PFSK-1 (cell line): ENCODE data around the gene ARHGEF10L.

Source experiments
- TAF1 ChIP-seq: IDR thresholded peaks from 2 replicates; pipeline ENCODE4 v1.6.1; 2012; ENCODE audit warnings: low read length, control low read depth, borderline replicate concordance; ENCODE audit not compliant: insufficient read depth
- TF ChIP-seq, protein P1 (sequence below), 2 experiments: IDR thresholded peaks; 2 replicates each; pipeline versions ENCODE4 v1.6.1 to v1.8.0; 2011 to 2012; ENCODE audit warnings: low read depth in 2 of 2, low read length in 2 of 2, control low read depth in 1 of 2, inconsistent platforms in 1 of 2, mild to moderate bottlenecking in 1 of 2, moderate library complexity in 1 of 2; ENCODE audit not compliant: insufficient read depth in 1 of 2

DNA sequence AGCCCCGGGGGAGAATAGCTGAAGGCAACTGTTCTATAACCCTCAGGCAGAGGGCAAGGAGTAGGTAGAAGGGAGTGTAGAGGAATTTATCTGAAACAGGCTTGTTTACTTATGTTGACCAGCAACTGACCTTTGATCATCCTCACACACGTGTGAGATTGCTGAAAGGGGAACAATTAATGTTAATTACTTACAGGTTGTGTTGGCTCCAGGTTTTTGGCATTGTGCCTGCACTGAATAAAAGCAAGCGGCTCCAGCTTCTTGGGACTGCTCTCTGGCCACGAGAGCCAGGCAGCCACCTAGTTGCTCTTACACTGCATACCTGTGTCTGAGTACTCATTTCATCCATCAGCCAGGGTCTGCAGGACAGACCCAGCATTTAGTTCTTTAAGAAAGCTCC is 41.3 kb upstream of the ARHGEF10L start:
- TF ChIP-seq, protein P1, sequence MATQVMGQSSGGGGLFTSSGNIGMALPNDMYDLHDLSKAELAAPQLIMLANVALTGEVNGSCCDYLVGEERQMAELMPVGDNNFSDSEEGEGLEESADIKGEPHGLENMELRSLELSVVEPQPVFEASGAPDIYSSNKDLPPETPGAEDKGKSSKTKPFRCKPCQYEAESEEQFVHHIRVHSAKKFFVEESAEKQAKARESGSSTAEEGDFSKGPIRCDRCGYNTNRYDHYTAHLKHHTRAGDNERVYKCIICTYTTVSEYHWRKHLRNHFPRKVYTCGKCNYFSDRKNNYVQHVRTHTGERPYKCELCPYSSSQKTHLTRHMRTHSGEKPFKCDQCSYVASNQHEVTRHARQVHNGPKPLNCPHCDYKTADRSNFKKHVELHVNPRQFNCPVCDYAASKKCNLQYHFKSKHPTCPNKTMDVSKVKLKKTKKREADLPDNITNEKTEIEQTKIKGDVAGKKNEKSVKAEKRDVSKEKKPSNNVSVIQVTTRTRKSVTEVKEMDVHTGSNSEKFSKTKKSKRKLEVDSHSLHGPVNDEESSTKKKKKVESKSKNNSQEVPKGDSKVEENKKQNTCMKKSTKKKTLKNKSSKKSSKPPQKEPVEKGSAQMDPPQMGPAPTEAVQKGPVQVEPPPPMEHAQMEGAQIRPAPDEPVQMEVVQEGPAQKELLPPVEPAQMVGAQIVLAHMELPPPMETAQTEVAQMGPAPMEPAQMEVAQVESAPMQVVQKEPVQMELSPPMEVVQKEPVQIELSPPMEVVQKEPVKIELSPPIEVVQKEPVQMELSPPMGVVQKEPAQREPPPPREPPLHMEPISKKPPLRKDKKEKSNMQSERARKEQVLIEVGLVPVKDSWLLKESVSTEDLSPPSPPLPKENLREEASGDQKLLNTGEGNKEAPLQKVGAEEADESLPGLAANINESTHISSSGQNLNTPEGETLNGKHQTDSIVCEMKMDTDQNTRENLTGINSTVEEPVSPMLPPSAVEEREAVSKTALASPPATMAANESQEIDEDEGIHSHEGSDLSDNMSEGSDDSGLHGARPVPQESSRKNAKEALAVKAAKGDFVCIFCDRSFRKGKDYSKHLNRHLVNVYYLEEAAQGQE (IDR thresholded peaks at IDR 0.05; ENCODE audit: insufficient read depth in 1 of 2, low read depth in 2 of 2, low read length in 2 of 2) = no peak
- no peak for TF ChIP-seq TAF1
